Measurements from ENCODE around the gene PPM1N. TPM values are rescaled to one million over a fixed set of nuclear protein-coding genes. Genes with fewer than 3 reads are reported as not detected.

Gene PPM1N
- polyA plus RNA-seq, 1 donor: 1.0 TPM

DNA sequence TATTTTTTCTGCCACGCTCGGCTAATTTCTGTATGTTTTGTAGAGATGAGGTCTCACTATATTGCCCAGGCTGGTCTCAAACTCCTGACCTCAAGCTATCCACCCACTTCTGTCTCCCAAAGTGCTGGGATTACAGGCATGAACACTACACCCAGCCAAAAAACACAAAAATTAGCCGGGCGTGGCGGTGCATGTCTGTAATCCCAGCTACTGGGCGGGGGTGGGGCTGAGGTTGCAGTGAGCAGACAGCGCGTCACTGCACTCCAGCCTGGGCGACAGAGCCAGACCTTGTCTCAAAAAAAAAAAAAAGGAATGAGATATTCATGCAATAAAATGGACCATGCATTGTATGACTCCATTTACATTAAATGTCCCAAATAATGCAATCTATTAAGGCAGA, 41.2 kb downstream of the PPM1N start:
- no peak for DNase-seq
- Histone ChIP-seq H3K36me3 (ENCODE audit: control insufficient read depth, insufficient read depth, low read length) (no peaks in the 10 kb centered on the region), H3K27ac (ENCODE audit: low read length) (no peak overlapping the region), H3K4me3 (ENCODE audit: low read length) (no peak overlapping the region), H3K27me3 (ENCODE audit: control insufficient read depth, insufficient read depth, low read length) (no peaks in the 10 kb centered on the region), H3K9me3 (ENCODE audit: control insufficient read depth, low read depth, low read length) (no peaks in the 10 kb centered on the region), H3K4me1 (ENCODE audit: control insufficient read depth, insufficient read depth, low read length) (no peaks in the 10 kb centered on the region)
- no CpG with 5 or more reads among the region's 9 CpGs for WGBS (ENCODE audit: insufficient coverage, low lambda C conversion rate)

- no peak overlapping the region for H3K27ac ChIP-seq (ENCODE audit: low read length)
- H3K9me3 ChIP-seq (ENCODE audit: control insufficient read depth, low read depth, low read length): no peaks in the 10 kb centered on the region
- no peak for DNase-seq
- WGBS (ENCODE audit: insufficient coverage, low lambda C conversion rate): 92% methylated on average over 2 of the region's 7 CpGs
- no peak overlapping the region for H3K4me3 ChIP-seq (ENCODE audit: low read length)
- H3K4me1 ChIP-seq (ENCODE audit: control insufficient read depth, insufficient read depth, low read length): no peaks in the 10 kb centered on the region
- H3K36me3 ChIP-seq (ENCODE audit: control insufficient read depth, insufficient read depth, low read length): no peaks in the 10 kb centered on the region
- H3K27me3 ChIP-seq (ENCODE audit: control insufficient read depth, insufficient read depth, low read length): no peaks in the 10 kb centered on the region
These were observed 44.0 kb downstream of the PPM1N start for GRCh38 chr19:45542234-45542668.

DNA sequence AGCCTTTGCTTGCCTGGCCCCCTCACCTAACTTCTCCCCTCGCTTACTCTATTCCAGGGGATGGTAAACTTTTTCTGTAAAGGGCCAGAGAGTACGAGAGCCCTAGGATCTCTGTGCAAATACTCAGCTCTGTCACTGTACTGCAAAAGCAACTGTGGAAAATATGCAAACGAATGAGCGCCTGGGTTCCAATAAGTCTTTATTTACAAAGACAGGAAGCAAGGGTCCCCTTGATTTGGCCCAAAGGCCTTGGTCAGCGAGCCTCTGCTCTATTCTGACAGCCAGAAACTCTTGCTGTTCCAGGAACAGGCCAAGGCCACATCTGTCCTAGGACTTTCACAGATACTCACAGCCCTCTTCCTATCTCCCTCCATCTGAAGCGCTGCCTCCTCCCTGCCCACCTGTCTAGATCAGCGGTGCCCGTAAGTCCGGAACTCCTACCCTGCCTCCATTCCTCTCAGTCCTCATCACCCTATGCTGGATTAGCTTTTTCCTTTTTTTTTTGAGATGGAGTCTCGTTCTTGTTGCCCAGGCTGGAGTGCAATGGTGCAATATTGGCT, 49.0 kb downstream of the PPM1N start:
- H3K36me3 ChIP-seq (ENCODE audit: control insufficient read depth, insufficient read depth, low read length): peaks cover 3% of the 10 kb centered on the region
- no peak overlapping the region for H3K27ac ChIP-seq (ENCODE audit: low read length)
- no peaks in the 10 kb centered on the region for H3K4me1 ChIP-seq (ENCODE audit: control insufficient read depth, insufficient read depth, low read length)
- no peaks in the 10 kb centered on the region for H3K27me3 ChIP-seq (ENCODE audit: control insufficient read depth, insufficient read depth, low read length)
- WGBS (ENCODE audit: insufficient coverage, low lambda C conversion rate): 100% methylated on average over 1 of the region's 10 CpGs
- no peak for DNase-seq
- H3K9me3 ChIP-seq (ENCODE audit: control insufficient read depth, low read depth, low read length): no peaks in the 10 kb centered on the region
- no peak overlapping the region for H3K4me3 ChIP-seq (ENCODE audit: low read length)

- no peak overlapping the region for H3K27ac ChIP-seq (ENCODE audit: low read length)
These were observed 49.8 kb downstream of the PPM1N start for GRCh38 chr19:45547965-45548609.

More at GRCh38 chr19:45547965-45548609, 49.8 kb downstream of the PPM1N start:
- DNase-seq: no peak
- Histone ChIP-seq H3K4me3 (ENCODE audit: low read length) (no peak overlapping the region), H3K27me3 (ENCODE audit: control insufficient read depth, insufficient read depth, low read length) (no peaks in the 10 kb centered on the region), H3K36me3 (ENCODE audit: control insufficient read depth, insufficient read depth, low read length) (peaks cover 3% of the 10 kb centered on the region), H3K4me1 (ENCODE audit: control insufficient read depth, insufficient read depth, low read length) (no peaks in the 10 kb centered on the region), H3K9me3 (ENCODE audit: control insufficient read depth, low read depth, low read length) (no peaks in the 10 kb centered on the region)
- no CpG with 5 or more reads among the region's 9 CpGs for WGBS (ENCODE audit: insufficient coverage, low lambda C conversion rate)

Other genes with a start within 250 kb of the PPM1N start
- 17.6 TPM for gene MARK4, start 247.2 kb upstream of the PPM1N start, polyA plus RNA-seq
- 4.9 TPM for gene CKM, start 175.6 kb upstream of the PPM1N start, polyA plus RNA-seq
- 0.04 TPM for gene KLC3, start 157.7 kb upstream of the PPM1N start, polyA plus RNA-seq
- gene ERCC2, start 127.9 kb upstream of the PPM1N start, polyA plus RNA-seq: 18.2 TPM
- gene PPP1R13L, start 93.4 kb upstream of the PPM1N start, polyA plus RNA-seq: 11.0 TPM
- gene POLR1G, start 91.8 kb upstream of the PPM1N start, polyA plus RNA-seq: 4.1 TPM
- 66.3 TPM for gene ERCC1, start 74.5 kb upstream of the PPM1N start, polyA plus RNA-seq
- 250 TPM for gene FOSB, start 30.4 kb upstream of the PPM1N start, polyA plus RNA-seq
- 6.9 TPM for gene RTN2, start 1.4 kb upstream of the PPM1N start, polyA plus RNA-seq
- 60.4 TPM for gene VASP, start 9.0 kb downstream of the PPM1N start, polyA plus RNA-seq
- 8.7 TPM for gene OPA3, start 86.4 kb downstream of the PPM1N start, polyA plus RNA-seq
- 0.66 TPM for gene GPR4, start 103.8 kb downstream of the PPM1N start, polyA plus RNA-seq
- 24.4 TPM for gene EML2, start 141.0 kb downstream of the PPM1N start, polyA plus RNA-seq
- 8.1 TPM for gene GIPR, start 169.8 kb downstream of the PPM1N start, polyA plus RNA-seq
- gene SNRPD2, start 193.5 kb downstream of the PPM1N start, polyA plus RNA-seq: 249 TPM
- gene QPCTL, start 194.2 kb downstream of the PPM1N start, polyA plus RNA-seq: 8.1 TPM
- gene FBXO46, start 232.5 kb downstream of the PPM1N start, polyA plus RNA-seq: 13.9 TPM
- not detected for gene MEIOSIN, start 235.0 kb downstream of the PPM1N start, polyA plus RNA-seq